Endothelial cell of umbilical vein (primary cell): ENCODE results near the gene MYO18A.

Experiments
- CTCF ChIP-seq, 2 donors: IDR thresholded peaks; 1 replicate in 1 of 2; 2 replicates in 1 of 2; pipeline ENCODE4 v1.5.1; 2011; ENCODE audit warnings: low read length in 2 of 2, mild to moderate bottlenecking in 2 of 2, moderate library complexity in 2 of 2, control low read depth in 1 of 2, inconsistent platforms in 1 of 2, low read depth in 1 of 2; ENCODE audit not compliant: insufficient read depth in 1 of 2; ENCODE audit errors: extremely low read depth in 1 of 2
- EZH2 ChIP-seq: IDR thresholded peaks from 2 replicates; pipeline ENCODE4 v1.6.1; 2012; ENCODE audit warnings: borderline replicate concordance, low read depth, mild to moderate bottlenecking, moderate library complexity, low read length, inconsistent platforms; ENCODE audit not compliant: severe bottlenecking
- FOS ChIP-seq: IDR thresholded peaks from 2 replicates; pipeline ENCODE4 v1.6.1; 2011; ENCODE audit warnings: mild to moderate bottlenecking, low read length, moderate library complexity, borderline replicate concordance; ENCODE audit not compliant: insufficient read depth
- GATA2 ChIP-seq: IDR thresholded peaks from 2 replicates; pipeline ENCODE4 v1.7.0; 2011; ENCODE audit warnings: low read depth, mild to moderate bottlenecking, moderate library complexity, mixed read lengths, low read length; ENCODE audit not compliant: insufficient read length, insufficient read depth
- JUN ChIP-seq: IDR thresholded peaks from 2 replicates; pipeline ENCODE4 v1.6.1; 2011; ENCODE audit warnings: borderline replicate concordance, low read depth; ENCODE audit not compliant: insufficient read length, insufficient read depth
- MYC ChIP-seq: IDR thresholded peaks from one replicate; pipeline ENCODE4 v1.6.1; 2011; ENCODE audit warnings: mild to moderate bottlenecking, low read depth, low read length
- POLR2A ChIP-seq: IDR thresholded peaks from 2 replicates; pipeline ENCODE4 v1.6.1; 2012; ENCODE audit warnings: low read depth, mild to moderate bottlenecking, control low read depth, low read length
- POLR2AphosphoS5 ChIP-seq: IDR thresholded peaks from 2 replicates; pipeline ENCODE4 v1.6.1; 2012; ENCODE audit warnings: low read depth, mild to moderate bottlenecking, control low read depth, low read length, moderate library complexity; ENCODE audit not compliant: insufficient read depth
- TF ChIP-seq, protein P1 (sequence below): IDR thresholded peaks from 2 replicates; pipeline ENCODE4 v1.6.1; 2011; ENCODE audit not compliant: insufficient read depth, insufficient read length

- TF ChIP-seq POLR2AphosphoS5 = no peak
- no peak for TF ChIP-seq POLR2A
- TF ChIP-seq CTCF (IDR thresholded peaks at IDR 0.05; ENCODE audit: extremely low read depth in 1 of 2, insufficient read depth in 1 of 2, low read depth in 1 of 2, low read length in 2 of 2) = no peak
- TF ChIP-seq MYC = no peak
- TF ChIP-seq EZH2 = no peak
- TF ChIP-seq, protein P1, sequence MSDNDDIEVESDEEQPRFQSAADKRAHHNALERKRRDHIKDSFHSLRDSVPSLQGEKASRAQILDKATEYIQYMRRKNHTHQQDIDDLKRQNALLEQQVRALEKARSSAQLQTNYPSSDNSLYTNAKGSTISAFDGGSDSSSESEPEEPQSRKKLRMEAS = no peak
- no peak for TF ChIP-seq JUN
- no peak for TF ChIP-seq FOS
- TF ChIP-seq GATA2 = no peak
These were observed 30.6 kb downstream of the MYO18A start for GRCh38 chr17:29149431-29150064.
